HG03571 (cell line): Measurements from ENCODE around the gene CSMD2.
"Not testable (repeated sequence)": the region's sequence is repeated elsewhere in the genome, so short reads cannot be mapped to it uniquely, and the experiment has no call there.

Experiments used
- ATAC-seq: cut with Tn5 transposase; IDR thresholded peaks from one replicate; pipeline ENCODE4 v1.9.1; 2021; ENCODE audit not compliant: unreplicated experiment

CSMD2 gene

DNA sequence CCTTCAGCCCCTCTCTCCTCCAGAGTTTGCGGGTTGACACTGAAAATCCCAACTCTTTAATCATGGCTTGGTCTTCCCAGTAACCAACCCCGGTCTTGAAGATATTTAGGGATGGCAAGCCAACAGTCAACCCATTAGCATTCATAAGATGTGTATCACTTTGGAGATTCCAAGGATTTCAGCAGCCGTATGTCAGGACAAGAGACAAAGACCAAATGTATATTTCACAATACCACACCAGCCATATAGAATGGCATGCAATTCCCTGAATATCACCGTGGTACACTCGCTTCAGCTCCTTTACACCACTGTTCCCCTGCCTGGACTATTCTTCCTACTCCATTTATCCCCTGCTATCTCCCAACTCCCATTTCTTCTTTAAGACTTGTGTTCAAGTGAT lies 109.2 kb downstream of the CSMD2 start:
- ATAC-seq = no peak

DNA sequence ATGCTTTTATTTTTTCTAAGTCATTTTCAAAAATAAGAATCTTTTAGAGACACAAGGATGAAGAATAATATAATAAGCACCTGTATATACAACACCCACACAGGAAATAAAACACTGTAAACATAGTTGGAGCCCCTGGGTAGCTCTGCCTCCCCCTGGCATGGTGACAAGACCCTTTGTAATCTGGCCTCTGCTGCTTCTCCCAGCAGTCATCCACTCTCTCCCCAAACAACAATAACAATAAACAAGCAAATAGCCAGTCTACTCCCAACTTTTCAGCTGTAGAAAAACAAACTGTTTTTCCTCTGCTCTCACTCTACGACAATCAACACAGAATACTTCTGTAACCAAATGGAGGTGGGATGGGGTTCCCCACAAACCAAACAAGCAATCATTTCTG lies 110.1 kb downstream of the CSMD2 start:
- no peak for ATAC-seq

DNA sequence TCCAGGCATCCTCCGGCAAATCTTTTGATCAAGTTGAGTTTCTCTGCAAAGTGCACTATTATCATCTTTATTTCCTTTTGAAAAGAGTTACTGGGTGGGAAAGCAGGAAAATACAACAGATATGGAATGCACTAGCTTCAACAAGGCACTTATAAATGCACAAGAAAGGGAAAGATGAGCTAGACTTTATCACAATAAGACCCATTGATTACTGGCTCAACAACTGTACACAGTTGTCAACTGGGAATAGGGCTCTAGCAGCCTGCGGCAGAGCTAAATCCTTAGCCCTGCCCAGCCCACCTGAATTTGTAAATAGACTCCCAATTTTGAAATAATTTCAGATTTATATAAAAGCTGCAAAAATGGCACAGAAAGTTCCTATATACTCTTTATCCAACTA lies 111.4 kb downstream of the CSMD2 start:
- ATAC-seq = no peak

DNA sequence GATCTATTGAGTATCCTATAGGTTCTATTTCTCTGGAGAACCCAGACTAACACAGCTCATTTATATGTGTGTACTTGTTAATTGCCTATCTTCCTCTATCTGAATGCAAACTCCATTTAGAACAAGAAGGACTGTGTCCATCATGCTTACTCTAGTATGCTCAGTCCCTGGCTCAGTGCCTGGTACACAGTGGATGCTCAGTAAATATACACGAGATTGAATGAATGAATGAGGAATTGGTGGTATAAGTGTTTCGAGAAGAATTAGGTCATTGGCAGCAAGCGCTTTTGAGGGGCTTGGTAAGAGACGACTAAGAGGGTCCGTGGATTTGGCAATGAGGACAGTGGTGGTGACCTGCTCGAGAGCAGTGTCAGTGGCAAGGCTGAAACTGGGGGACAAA lies 112.5 kb downstream of the CSMD2 start:
- no peak for ATAC-seq

DNA sequence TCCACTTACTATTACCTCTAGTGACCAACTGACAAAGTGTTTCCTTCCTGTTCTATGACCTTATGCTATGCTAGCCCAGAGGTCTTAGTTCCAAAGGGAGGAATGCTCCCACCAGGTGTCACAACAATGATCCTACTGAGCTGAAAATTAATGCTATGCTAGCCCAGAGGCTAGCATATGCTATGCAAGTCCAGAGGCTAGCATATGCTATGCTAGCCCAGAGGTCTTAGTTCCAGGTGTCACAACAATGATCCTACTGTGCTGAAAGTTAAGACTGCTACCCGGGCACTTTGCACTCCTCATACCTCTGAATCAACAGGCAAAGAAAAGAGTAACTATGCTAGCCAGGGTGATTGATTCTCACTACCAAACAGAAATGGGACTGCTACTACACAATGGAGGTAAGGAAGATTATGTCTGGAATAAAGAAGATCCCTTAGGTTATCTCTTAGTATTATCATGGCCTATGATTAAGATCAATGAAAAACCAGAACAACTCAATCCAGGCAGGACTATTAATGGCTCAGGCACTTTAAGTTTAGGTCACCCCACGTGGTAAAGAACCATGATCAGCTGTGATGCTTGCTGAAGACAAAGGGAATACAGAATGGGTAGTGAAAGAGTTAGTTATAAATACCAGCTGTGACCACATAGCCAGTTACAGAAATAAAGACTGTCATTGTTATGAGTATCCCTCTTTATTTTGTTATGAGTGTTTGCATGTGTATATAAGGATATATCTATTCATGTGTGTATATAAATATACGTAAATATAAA lies 114.1 kb downstream of the CSMD2 start:
- ATAC-seq = no peak

DNA sequence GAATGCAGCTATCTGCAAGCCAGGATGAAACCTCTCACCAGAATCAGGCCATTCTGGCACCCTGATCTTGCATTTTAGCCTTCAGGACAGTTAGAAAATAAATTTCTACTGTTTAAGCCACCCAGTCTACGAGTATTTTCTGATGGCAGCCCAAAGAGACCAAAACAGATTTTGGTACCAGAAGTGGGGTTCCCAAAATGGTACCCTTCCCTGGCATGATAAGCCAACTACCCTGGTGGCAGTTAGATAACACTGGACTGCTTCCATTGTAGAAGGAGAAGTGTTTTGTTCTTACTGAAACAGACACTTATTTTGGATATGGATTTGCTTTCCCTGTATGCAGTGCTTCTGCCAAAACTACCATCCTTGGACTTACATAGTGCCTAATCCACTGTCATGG lies 115.0 kb downstream of the CSMD2 start:
- ATAC-seq = no peak

DNA sequence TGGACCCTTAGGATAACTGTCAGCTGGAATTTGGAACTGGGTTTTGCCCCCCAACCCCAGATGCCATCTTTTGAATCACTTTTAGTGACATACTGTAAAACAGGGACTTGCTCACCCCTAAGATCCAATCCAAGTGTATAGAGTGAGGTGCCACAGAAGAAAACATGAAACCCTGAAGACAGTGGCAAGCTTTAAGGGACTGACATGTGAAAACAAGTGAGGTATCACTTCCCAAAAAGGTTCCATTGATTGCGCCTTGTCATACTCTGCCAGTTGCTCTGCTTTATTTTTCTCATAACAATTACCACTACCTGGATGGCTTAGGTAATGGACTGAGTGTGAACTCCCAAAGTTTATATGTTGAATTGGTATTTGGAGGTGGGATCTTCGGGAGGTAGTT lies 115.6 kb downstream of the CSMD2 start:
- ATAC-seq = no peak

DNA sequence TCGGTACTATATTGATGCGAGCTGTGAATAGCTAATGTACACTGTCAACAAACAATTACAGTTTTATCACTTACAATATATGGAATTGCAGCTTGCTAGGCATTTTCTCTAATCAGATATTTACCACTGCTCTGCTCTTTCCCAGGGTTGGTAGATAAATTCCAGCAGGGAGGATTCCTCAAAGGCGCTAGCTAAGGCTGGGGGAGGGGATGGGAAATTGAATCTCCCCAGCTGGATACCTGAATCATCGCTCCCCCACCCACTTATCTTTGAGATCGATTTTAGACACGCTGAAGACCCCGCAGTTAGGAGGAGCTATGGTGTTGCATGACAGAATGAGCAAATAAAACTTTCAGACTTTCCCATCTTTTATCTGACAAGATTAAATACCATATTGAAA lies 127.2 kb downstream of the CSMD2 start:
- no peak for ATAC-seq

DNA sequence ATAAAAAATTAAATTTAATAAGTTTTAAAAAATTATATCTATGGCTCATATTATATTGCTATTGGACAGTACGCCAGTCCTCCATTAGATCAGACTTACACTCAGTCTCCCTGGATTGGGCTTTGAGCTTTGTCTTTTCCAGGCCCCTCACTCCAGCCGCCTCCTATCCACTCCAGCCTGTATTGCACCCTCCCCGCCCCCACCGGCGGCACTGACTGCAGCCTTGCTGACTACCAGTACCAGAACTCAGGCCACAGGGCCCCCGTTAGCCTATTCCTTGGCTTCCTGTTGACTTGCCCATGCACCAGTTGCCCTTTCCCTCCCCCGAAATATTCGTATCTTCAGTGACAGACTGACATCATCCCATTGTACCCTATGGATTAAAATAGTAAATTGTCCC lies 127.9 kb downstream of the CSMD2 start:
- no peak for ATAC-seq

DNA sequence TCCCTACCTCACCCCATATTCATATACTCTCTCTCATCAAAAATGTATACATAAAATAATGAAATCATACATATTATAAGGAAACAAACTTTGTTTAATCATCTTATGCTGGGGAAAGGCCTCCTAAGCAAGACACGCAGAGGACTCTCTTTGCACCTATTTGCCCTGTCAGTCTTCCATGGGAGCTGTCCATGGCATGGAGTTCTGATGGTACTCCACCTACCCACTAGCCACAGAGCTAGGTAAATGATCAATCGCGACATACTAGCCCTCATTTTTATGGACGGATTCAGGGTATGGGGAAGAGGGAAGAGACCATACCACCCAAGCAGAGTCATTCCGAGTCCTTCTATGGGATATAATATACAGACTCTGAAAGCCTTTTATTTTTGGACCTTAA lies 131.0 kb downstream of the CSMD2 start:
- no peak for ATAC-seq

DNA sequence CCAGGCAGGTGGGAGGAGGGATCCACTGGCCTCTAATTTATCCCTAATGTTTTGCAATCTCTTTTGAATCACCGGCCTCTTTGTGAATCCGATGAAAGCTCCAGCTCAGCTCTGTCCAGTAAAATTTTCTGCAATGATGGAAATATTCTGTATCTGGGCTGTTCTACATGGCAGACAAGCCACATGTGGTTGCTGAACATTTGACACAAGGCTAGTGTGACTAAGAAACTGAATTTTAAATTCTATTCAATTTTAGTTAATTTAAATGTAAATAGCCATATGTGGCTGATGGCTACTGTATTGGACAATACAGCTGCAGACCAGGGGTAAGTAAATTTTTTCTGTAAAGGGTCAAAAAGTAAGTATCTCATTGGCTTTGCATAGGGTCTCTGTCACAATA lies 135.1 kb downstream of the CSMD2 start:
- no peak for ATAC-seq

DNA sequence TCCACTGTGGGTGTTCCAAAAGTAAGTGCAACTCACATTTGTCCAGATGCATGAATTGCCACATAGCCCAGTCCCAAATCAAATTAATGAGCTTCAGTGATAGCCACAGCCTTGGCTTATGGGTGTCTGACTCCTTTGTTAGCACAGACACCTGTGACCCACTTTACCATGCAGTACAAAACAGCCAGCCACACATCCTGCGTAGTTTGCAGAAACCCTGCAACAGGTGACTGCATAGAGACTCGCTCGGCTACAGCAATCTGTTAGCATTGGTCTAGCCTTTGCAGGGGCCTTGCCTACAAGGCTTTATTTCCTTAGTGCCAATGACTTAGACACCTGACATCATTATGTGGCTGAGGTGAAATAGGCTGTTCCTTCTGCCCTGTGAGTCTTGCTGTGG lies 135.5 kb downstream of the CSMD2 start:
- ATAC-seq = no peak

DNA sequence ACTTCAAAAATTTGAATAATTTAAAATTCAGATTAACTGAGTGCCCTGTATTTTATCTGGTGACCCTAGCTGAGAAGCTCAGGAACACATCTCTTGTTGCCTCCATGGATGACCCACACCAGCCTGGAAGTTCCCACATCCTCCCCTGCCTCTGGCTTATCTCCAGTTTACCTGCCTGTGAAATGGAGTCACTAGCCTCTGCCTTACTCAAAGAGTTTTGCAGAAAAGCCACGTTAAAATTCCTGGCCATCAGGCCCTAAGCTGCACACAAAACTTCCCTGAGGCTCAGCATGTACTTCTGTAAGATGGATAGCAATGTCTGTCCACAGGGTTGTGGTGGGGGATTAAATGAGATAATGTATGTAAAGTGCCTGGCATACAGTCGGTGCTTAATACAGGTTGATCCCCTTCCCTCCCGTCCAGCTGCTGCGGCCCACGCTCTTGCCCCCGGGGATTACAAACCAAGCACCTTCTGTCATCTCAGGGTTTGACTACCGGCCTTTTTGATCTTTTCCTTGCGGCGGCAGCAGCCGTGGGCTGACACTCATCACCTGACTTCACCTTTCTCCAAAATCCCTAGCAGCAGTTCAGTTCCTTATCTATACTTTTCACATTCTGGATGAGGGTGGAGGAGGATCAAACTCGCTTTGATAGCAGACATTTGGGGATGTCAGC lies 136.5 kb downstream of the CSMD2 start:
- ATAC-seq = no peak

DNA sequence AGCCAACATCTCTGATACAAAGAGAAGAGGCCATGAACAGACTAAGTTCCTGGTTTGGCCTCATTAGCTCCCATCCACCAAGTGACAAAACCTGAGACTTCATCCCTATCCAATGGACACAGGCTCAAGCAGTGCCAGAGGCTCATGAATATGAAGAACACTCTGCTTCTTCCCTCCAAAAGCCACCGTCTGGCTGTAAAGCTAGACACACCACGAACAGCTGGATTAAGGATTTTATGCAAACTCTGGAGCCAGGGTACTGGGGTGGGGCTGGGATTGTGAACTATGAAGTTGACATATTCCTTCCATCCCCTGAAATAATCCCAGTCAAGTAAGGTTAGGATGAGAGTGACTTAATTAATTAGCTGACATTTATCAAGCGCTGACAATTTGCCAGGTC lies 139.4 kb downstream of the CSMD2 start:
- ATAC-seq = no peak

DNA sequence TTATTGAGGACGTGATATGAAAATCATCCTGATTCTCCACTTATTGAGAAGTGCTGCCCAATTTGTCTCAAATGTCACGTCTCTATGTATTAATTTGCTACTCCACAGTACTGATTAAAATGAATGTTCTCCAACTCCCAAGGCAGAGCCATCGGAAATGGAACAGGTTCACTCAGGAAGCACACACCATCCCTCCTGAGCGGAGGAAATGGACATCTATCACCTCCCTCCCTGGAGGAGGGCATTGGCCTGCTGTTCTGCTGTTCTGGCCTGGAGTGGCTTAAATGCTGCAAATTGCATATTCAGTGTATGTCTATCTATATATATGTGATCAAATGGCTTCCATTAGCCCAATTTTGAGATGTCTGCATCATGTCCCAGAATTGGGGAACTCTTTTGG lies 140.5 kb downstream of the CSMD2 start:
- no peak for ATAC-seq

DNA sequence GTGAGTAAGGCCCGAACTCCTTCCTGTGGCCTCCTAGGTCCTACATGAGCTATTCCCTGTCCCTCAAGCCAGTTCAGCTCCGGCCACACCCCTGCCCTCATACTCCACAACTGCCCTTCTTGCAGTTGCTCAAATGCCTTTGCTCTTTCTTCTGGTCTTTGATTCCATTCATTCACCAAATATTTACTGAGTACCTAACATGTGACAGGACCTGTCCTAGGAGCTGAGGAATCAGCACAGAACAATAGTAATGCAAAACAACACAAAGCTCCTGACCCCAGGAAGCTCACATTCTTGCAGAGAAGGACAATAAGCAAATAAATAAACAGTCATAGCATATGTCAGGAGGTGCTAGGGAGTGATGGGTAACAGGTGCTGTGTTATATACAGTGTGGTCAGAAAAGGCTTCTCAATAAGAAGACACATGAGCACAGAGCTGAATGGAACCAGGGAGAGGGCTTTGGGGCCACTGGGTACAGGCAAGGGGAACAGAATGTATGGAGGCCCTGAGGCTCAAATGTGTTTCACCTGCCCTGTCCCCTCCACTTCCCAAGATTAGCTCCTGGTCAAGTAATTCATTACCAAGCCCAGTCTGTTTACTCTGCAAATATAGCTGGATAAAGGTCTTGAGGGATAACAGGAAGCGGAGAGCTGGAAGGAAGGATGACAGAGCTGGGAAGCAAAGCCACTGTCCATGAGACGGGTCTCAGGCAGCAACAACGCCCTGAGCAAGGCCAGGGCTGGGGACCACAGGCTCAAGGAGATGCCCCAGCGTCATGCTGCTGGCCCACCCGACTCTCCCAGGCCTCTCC lies 145.1 kb downstream of the CSMD2 start:
- no peak for ATAC-seq

DNA sequence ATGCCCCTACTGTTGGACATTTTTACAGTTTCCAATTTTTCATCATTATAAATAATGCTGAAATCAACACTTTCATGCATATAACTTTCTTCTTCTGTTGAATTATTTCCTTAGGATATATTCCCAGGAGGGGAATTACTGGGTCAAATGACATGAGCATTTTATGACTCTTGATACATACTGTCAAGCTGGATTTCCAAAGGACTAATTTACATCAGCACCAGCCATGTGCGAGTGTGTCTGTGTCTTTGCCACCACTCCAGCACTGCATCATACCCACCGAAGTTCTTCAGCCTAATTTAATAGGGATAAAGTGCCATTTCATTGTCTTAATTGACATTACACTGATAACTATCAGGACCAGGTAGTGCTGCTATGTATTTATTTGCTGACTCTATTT lies 146.7 kb downstream of the CSMD2 start:
- ATAC-seq = no peak

DNA sequence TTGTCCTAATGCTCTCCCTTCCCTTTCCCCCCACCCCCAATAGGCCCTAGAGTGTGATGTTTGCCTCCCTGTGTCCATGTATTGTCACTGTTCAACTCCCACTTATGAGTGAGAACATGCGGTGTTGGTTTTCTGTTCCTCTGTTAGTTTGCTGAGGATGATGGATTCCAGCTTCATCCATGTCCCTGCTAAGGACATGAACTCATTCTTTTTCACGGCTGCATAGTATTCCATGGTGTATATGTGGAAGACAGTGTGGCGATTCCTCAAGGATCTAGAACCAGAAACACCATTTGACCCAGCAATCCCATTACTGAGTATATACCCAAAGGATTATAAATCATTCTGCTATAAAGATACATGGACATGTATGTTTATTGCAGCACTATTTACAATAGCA lies 148.7 kb downstream of the CSMD2 start:
- not testable (repeated sequence) for ATAC-seq

DNA sequence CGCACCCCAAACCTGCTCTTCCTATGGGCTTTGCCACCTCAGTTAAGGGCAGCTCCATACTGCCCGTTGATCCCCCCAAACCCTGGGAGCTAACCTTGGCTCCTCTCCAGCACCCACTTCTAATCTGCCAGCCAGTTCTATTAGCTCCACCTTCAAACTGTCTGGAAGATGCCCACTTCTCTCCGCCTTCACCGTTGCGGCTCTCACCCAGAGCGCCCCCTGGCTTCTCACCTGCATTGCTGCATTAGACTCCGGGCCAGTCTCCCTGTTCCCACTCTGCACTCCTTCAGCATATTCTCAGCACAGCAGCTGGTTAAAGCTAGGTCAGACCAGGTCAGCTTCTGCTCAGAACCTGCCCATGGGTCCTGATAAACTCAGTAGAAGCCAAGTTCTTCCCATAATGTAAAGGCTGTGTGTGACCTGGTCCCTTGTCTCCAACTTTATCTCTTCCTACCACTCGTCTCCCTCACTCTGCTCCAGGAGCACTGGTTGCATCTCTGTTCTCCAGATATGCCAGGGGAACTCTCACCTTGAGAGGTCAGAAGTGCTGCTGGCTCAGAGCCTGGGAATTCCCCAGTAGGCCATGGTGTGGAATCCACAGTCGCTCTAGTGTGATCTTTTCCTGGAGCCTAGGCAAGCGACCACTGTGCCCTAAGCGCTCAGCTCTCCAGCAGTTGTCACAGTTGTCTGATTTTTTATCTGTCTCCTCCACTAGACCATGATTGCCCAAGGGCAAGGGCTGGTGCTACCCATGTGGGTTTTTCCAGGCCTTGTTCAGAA lies 150.9 kb downstream of the CSMD2 start:
- no peak for ATAC-seq

DNA sequence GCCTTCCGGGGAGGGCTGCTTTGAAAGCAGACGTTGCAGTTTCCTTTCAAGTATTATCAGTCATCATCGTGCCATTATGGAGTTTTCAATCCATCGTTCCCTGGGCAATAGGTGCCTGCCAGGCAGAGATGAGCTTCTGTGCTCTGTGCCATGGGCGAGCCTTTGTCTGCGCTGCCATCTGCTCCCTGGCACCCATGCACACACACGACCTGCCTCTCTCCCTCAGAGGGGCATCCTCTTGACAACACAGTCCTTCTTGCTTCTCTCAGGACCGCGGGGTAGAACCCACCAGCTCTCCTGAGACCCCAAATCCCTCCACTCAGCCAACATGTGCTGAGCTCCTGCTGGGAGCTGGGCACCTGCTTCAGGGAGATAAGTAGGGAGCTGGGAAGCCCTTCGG lies 151.9 kb downstream of the CSMD2 start:
- ATAC-seq = no peak

DNA sequence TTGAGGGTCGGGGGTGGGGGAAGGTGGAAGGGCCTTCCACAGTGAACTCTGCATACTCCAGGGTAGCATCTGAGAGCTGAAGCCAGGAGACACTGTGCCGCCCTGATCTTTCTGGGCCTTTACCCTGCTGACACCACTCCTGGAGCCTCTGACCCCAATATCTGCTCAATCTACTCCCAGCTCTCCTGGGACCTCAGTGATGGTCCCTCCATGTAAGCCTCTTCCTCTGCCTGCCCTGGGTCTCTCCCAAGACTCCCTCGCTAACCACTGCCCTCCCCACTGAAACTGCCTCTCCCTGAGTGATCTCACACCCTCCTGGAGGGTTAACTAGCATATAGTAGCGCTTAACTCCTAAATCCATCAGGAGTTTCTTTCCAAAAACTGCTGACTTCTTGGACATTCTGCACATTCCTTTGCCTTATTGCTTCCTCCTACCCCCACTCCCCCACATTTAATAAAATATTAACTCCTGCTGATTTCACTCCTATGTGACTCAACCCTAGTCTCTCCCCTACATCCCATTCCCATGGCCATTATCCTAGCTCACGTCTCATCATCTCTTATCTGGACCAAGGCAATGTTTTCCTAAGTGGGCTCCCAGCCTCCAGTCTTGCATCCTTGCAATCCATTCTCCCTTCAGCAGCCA lies 155.6 kb downstream of the CSMD2 start:
- no peak for ATAC-seq
